Measurements from ENCODE around the gene RSPH1.

RSPH1 gene

DNA sequence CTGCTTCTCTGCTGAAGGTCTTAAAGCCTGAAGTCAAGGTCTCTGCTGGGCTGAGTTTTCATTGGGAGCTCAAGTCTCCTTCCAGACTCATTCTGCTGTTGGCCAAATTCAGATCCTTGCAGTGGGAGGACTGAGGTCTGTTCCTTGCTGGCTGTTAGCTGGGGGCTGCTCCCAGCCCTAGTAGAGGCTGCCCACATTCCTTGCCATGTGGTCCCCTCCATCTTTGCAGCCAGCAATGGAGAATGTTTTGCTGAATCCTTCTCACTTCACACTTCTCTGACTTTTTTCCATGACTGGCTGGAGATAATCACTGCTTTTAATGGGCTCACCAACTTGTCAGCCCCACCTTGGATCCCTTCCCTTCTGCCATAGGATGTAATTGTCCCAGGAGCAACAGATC, 59.1 kb downstream of the RSPH1 start:
- TF ChIP-seq, protein P1, sequence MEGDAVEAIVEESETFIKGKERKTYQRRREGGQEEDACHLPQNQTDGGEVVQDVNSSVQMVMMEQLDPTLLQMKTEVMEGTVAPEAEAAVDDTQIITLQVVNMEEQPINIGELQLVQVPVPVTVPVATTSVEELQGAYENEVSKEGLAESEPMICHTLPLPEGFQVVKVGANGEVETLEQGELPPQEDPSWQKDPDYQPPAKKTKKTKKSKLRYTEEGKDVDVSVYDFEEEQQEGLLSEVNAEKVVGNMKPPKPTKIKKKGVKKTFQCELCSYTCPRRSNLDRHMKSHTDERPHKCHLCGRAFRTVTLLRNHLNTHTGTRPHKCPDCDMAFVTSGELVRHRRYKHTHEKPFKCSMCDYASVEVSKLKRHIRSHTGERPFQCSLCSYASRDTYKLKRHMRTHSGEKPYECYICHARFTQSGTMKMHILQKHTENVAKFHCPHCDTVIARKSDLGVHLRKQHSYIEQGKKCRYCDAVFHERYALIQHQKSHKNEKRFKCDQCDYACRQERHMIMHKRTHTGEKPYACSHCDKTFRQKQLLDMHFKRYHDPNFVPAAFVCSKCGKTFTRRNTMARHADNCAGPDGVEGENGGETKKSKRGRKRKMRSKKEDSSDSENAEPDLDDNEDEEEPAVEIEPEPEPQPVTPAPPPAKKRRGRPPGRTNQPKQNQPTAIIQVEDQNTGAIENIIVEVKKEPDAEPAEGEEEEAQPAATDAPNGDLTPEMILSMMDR (IDR thresholded peaks at IDR 0.05; ENCODE audit: low read depth, low read length, poor library complexity, severe bottlenecking) = no peak
- TF ChIP-seq EZH2phosphoT487 (IDR thresholded peaks at IDR 0.05; ENCODE audit: borderline replicate concordance, low read length) = no peak
- Histone ChIP-seq H3K27ac (ENCODE audit: low read depth, low read length) (no peak overlapping the region), H3K79me2 (ENCODE audit: control insufficient read depth, low read length) (no peaks in the 10 kb centered on the region), H4K20me1 (ENCODE audit: control insufficient read depth, insufficient read depth, low read depth, low read length) (no peaks in the 10 kb centered on the region), H3F3A (ENCODE audit: control insufficient read depth, insufficient read depth) (no peaks in the 10 kb centered on the region), H3K27me3 (ENCODE audit: control insufficient read depth, low read length) (peaks cover 24% of the 10 kb centered on the region), H3K4me1 (ENCODE audit: control insufficient read depth, low read length) (no peaks in the 10 kb centered on the region), H3K4me2 (ENCODE audit: low read length) (no peak overlapping the region), H3K9me3 (ENCODE audit: control insufficient read depth, insufficient read depth, low read length) (no peaks in the 10 kb centered on the region), H3K9me2 (replicated peaks; ENCODE audit: control insufficient read depth, low read length) (no peaks in the 10 kb centered on the region), H3K36me3 (ENCODE audit: control insufficient read depth, low read length) (no peaks in the 10 kb centered on the region), H3K4me3 (ENCODE audit: low read length) (no peak overlapping the region)

DNA sequence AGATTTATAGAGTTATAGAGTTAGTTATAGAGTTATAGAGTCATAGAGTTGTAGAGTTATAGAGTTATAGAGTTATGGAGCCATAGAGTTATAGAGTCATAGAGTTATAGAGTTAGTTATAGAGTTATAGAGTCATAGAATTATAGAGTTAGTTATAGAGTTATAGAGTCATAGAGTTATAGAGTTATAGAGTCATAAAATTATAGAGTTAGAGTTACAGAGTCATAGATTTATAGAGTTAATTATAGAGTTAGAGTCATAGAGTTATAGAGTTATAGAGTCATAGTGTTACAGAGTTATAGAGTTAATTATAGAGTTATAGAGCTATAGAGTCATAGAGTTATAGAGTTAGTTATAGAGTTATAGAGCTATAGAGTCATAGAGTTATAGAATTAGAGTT, 60.2 kb downstream of the RSPH1 start:
- H3K9me2 ChIP-seq (replicated peaks; ENCODE audit: control insufficient read depth, low read length) = no peaks in the 10 kb centered on the region

DNA sequence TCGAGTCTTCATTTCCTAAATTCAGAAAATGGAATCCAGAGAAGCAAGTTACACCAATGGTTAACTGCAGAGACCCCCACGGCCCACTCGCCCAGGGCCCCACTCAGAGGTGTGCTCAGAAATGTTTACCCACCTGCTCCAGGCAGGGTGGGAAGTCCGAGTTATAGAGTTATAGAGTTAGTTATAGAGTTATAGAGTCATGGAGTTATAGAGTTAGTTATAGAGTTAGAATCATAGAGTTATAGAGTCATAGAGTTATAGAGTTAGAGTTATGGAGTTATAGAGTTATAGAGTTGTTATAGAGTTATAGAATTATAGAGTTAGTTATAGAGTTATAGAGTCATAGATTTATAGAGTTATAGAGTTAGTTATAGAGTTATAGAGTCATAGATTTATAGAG, 60.6 kb downstream of the RSPH1 start:
- Histone ChIP-seq H3K79me2 (ENCODE audit: control insufficient read depth, low read length) (no peaks in the 10 kb centered on the region), H3K27ac (ENCODE audit: low read depth, low read length) (no peak overlapping the region), H3F3A (ENCODE audit: control insufficient read depth, insufficient read depth) (no peaks in the 10 kb centered on the region), H3K36me3 (ENCODE audit: control insufficient read depth, low read length) (no peaks in the 10 kb centered on the region), H3K9me2 (replicated peaks; ENCODE audit: control insufficient read depth, low read length) (no peaks in the 10 kb centered on the region), H3K4me3 (ENCODE audit: low read length) (no peak overlapping the region), H3K4me1 (ENCODE audit: control insufficient read depth, low read length) (no peaks in the 10 kb centered on the region), H4K20me1 (ENCODE audit: control insufficient read depth, insufficient read depth, low read depth, low read length) (no peaks in the 10 kb centered on the region), H3K9me3 (ENCODE audit: control insufficient read depth, insufficient read depth, low read length) (no peaks in the 10 kb centered on the region), H3K4me2 (ENCODE audit: low read length) (no peak overlapping the region), H3K27me3 (ENCODE audit: control insufficient read depth, low read length) (peaks cover 25% of the 10 kb centered on the region)
- TF ChIP-seq, protein P1 (IDR thresholded peaks at IDR 0.05; ENCODE audit: low read depth, low read length, poor library complexity, severe bottlenecking) = no peak
- TF ChIP-seq EZH2phosphoT487 (IDR thresholded peaks at IDR 0.05; ENCODE audit: borderline replicate concordance, low read length) = no peak

More for the DNA sequence above, 60.2 kb downstream of the RSPH1 start:
- Histone ChIP-seq H3K27me3 (ENCODE audit: control insufficient read depth, low read length) (peaks cover 25% of the 10 kb centered on the region), H3K79me2 (ENCODE audit: control insufficient read depth, low read length) (no peaks in the 10 kb centered on the region), H3K9me3 (ENCODE audit: control insufficient read depth, insufficient read depth, low read length) (no peaks in the 10 kb centered on the region), H3K4me2 (ENCODE audit: low read length) (no peak overlapping the region), H3K36me3 (ENCODE audit: control insufficient read depth, low read length) (no peaks in the 10 kb centered on the region), H3K4me3 (ENCODE audit: low read length) (no peak overlapping the region), H3K27ac (ENCODE audit: low read depth, low read length) (no peak overlapping the region), H3F3A (ENCODE audit: control insufficient read depth, insufficient read depth) (no peaks in the 10 kb centered on the region), H4K20me1 (ENCODE audit: control insufficient read depth, insufficient read depth, low read depth, low read length) (no peaks in the 10 kb centered on the region), H3K4me1 (ENCODE audit: control insufficient read depth, low read length) (no peaks in the 10 kb centered on the region)
- no peak for TF ChIP-seq EZH2phosphoT487 (IDR thresholded peaks at IDR 0.05; ENCODE audit: borderline replicate concordance, low read length)
- TF ChIP-seq, protein P1 (IDR thresholded peaks at IDR 0.05; ENCODE audit: low read depth, low read length, poor library complexity, severe bottlenecking) = no peak

DNA sequence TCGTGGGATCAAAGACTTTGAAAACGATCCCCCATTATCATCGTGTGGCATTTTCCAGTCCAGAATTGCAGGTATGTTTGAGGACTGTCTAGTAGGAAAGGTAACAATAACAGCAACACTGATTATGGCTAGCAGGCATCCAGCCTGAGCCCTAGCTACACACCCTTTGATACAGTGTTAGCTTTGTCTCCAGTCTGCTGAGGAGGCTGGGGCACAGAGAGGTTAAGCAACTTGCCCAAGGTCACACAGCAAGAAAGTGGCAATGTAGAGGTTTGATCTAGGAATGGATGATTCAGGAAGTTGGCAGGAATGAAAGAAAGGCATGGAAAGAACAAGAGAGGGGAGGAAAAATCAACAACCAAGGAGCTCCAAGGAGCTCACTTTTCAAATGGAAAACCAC, 61.1 kb downstream of the RSPH1 start:
- Histone ChIP-seq H3F3A (ENCODE audit: control insufficient read depth, insufficient read depth) (no peaks in the 10 kb centered on the region), H4K20me1 (ENCODE audit: control insufficient read depth, insufficient read depth, low read depth, low read length) (no peaks in the 10 kb centered on the region), H3K4me1 (ENCODE audit: control insufficient read depth, low read length) (no peaks in the 10 kb centered on the region), H3K79me2 (ENCODE audit: control insufficient read depth, low read length) (no peaks in the 10 kb centered on the region), H3K27ac (ENCODE audit: low read depth, low read length) (no peak overlapping the region), H3K9me2 (replicated peaks; ENCODE audit: control insufficient read depth, low read length) (no peaks in the 10 kb centered on the region), H3K4me3 (ENCODE audit: low read length) (no peak overlapping the region), H3K36me3 (ENCODE audit: control insufficient read depth, low read length) (no peaks in the 10 kb centered on the region), H3K9me3 (ENCODE audit: control insufficient read depth, insufficient read depth, low read length) (no peaks in the 10 kb centered on the region), H3K4me2 (ENCODE audit: low read length) (no peak overlapping the region), H3K27me3 (ENCODE audit: control insufficient read depth, low read length) (peaks cover 25% of the 10 kb centered on the region)
- TF ChIP-seq EZH2phosphoT487 (IDR thresholded peaks at IDR 0.05; ENCODE audit: borderline replicate concordance, low read length) = no peak
